ENCODE measurements around the gene AK5. TPM values are rescaled to one million over a fixed set of nuclear protein-coding genes. Genes with fewer than 3 reads are reported as not detected.
"Not testable (repeated sequence)": the region's sequence is repeated elsewhere in the genome, so short reads cannot be mapped to it uniquely, and the experiment has no call there.

Gene AK5
- total RNA-seq, 4 donors from 2014 or later, result 0.79 to 4.1 TPM; not detected in 2

GRCh38 chr1:77413541-77414335, 131.9 kb downstream of the AK5 start:
- peaks cover 0 to 14% (median 0%) of the 10 kb centered on the region in 4 donors for H3K4me1 ChIP-seq
- H3K27ac ChIP-seq, result no peak overlapping the region
- H3K4me3 ChIP-seq, result no peak overlapping the region
- H3K36me3 ChIP-seq, result no peaks in the 10 kb centered on the region
- WGBS, 2 donors (ENCODE audit: low coverage in 1 of 2), result 65 to 69% methylated on average over 6 to 7 of the region's 7 CpGs
- DNase-seq, result no peak
- TF ChIP-seq EP300 (IDR thresholded peaks at IDR 0.05; ENCODE audit: low read depth) (no peak), POLR2AphosphoS5 (IDR thresholded peaks at IDR 0.05) (no peak), CTCF (IDR thresholded peaks at IDR 0.05) (no peak), POLR2A (IDR thresholded peaks at IDR 0.05) (no peak)
- in situ Hi-C loops (cut with MboI; ENCODE audit: low pct_ligation_motif_present in 1 of 4, low pct_unique_long_range_greater_than_20kb in 1 of 4, low sequenced_read_pairs in 3 of 4), result no loop called here
- no peaks in the 10 kb centered on the region for H3K9me3 ChIP-seq
- H3K27me3 ChIP-seq, result no peaks in the 10 kb centered on the region
- intact Hi-C loops (cut with DNase I; ENCODE audit: low total_unique reads), result no loop called here

GRCh38 chr1:77415579-77415978, 133.8 kb downstream of the AK5 start:
- no peaks in the 10 kb centered on the region for H3K9me3 ChIP-seq
- H3K36me3 ChIP-seq, result no peaks in the 10 kb centered on the region
- TF ChIP-seq POLR2AphosphoS5 (IDR thresholded peaks at IDR 0.05), result no peak
- TF ChIP-seq POLR2A (IDR thresholded peaks at IDR 0.05), result no peak
- no peak for TF ChIP-seq CTCF (IDR thresholded peaks at IDR 0.05)
- no peak for TF ChIP-seq EP300 (IDR thresholded peaks at IDR 0.05; ENCODE audit: low read depth)
- no peak overlapping the region for H3K4me3 ChIP-seq
- intact Hi-C loops (cut with DNase I; ENCODE audit: low total_unique reads) (no loop called here), in situ Hi-C loops (cut with MboI; ENCODE audit: low pct_ligation_motif_present in 1 of 4, low pct_unique_long_range_greater_than_20kb in 1 of 4, low sequenced_read_pairs in 3 of 4) (no loop called here)
- WGBS, 2 donors (ENCODE audit: low coverage in 1 of 2), result 63 to 73% methylated on average over 4 of the region's 4 CpGs
- no peak overlapping the region for H3K27ac ChIP-seq
- DNase-seq, result no peak
- no peaks in the 10 kb centered on the region for H3K27me3 ChIP-seq
- H3K4me1 ChIP-seq, result peaks cover 0 to 14% (median 0%) of the 10 kb centered on the region in 4 donors

- Histone ChIP-seq H3K36me3 (no peaks in the 10 kb centered on the region), H3K4me1 (peaks cover 0 to 12% (median 0%) of the 10 kb centered on the region in 4 donors), H3K4me3 (no peak overlapping the region), H3K9me3 (no peaks in the 10 kb centered on the region), H3K27ac (no peak overlapping the region), H3K27me3 (no peaks in the 10 kb centered on the region)
- in situ Hi-C loops (cut with MboI; ENCODE audit: low pct_ligation_motif_present in 1 of 4, low pct_unique_long_range_greater_than_20kb in 1 of 4, low sequenced_read_pairs in 3 of 4), result no loop called here
- TF ChIP-seq EP300 (IDR thresholded peaks at IDR 0.05; ENCODE audit: low read depth), result no peak
- no peak for TF ChIP-seq POLR2AphosphoS5 (IDR thresholded peaks at IDR 0.05)
- TF ChIP-seq POLR2A (IDR thresholded peaks at IDR 0.05), result no peak
- peak in 3 of 5 experiments; percentile 12 to 18 (median 18) for TF ChIP-seq CTCF (IDR thresholded peaks at IDR 0.05)
- no peak for DNase-seq
- 78 to 93% methylated on average over 5 of the region's 5 CpGs for WGBS, 2 donors (ENCODE audit: low coverage in 1 of 2)
- intact Hi-C loops (cut with DNase I; ENCODE audit: low total_unique reads), result no loop called here
Observed at GRCh38 chr1:77416692-77417450, 135.1 kb downstream of the AK5 start.

GRCh38 chr1:77418055-77418454, 136.2 kb downstream of the AK5 start:
- H3K9me3 ChIP-seq; DNase-seq; H3K36me3 ChIP-seq; intact Hi-C loops (cut with DNase I; ENCODE audit: low total_unique reads); H3K27me3 ChIP-seq; H3K27ac ChIP-seq; H3K4me1 ChIP-seq; in situ Hi-C loops (cut with MboI; ENCODE audit: low pct_ligation_motif_present in 1 of 4, low pct_unique_long_range_greater_than_20kb in 1 of 4, low sequenced_read_pairs in 3 of 4); H3K4me3 ChIP-seq: not testable (repeated sequence)
- WGBS, 2 donors (ENCODE audit: low coverage in 1 of 2), result 83 to 87% methylated on average over 3 of the region's 3 CpGs

Measured in transverse colon (tissue), 4 donors.